NCI-H2171 (cell line): ENCODE results near the gene VEGFA.

Source experiments
- DNase-seq: peaks from one replicate; lab custom pipeline; 2025; lab: John Stamatoyannopoulos, UW

The VEGFA gene

DNA sequence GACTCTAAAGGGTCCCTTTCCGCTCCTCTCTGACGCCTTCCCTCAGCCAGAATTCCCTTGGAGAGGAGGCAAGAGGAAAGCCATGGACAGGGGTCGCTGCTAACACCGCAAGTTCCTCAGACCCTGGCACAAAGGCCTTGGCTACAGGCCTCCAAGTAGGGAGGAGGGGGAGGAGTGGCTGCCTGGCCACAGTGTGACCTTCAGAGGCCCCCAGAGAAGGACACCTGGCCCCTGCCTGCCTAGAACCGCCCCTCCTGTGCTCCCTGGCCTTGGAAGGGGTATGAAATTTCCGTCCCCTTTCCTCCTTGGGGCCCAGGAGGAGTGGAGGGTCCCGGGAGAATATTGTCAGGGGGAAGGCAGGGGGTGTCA, 2.7 kb downstream of the VEGFA start:
- no peak for DNase-seq

DNA sequence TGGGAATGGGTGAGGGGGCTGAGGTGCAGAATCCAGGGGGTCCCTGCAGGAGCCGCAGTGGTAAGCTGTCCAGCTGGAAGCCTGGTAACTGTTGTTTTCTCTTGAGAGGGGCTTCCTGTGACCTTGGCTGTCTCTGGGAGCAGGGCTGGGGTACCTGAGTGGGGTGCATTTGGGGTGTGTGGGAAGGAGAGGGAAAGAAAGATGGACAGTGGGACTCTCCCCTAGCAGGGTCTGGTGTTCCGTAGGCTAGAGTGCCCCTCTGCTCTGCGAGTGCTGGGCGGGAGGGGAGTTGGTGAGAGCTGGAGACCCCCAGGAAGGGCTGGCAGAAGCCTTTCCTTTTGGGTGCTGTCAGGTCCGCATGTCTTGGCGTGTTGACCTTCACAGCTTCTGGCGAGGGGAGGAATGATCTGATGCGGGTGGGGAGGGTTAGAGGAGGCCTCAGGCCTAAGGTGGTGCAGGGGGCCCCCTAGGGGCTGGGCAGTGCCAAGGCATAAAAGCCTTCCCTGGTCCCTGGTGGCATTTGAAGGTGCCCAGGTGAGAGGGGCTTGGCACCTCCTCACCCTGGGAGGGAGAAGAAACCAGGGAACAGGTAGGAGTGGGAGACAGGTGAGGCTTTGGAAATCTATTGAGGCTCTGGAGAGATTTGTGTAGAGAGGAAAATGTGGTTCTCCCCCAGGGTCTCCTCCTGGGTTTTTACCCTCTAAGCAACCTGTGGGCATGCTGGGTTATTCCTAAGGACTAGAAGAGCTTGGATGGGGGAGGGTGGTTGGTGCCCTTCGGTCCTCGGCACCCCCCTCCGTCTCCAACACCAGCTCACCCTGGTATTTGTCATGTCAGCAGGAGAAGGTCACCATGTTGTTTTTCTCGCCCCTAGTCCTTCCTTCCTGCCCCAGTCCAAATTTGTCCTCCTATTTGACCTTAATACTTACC, 3.3 kb downstream of the VEGFA start:
- no peak for DNase-seq

DNA sequence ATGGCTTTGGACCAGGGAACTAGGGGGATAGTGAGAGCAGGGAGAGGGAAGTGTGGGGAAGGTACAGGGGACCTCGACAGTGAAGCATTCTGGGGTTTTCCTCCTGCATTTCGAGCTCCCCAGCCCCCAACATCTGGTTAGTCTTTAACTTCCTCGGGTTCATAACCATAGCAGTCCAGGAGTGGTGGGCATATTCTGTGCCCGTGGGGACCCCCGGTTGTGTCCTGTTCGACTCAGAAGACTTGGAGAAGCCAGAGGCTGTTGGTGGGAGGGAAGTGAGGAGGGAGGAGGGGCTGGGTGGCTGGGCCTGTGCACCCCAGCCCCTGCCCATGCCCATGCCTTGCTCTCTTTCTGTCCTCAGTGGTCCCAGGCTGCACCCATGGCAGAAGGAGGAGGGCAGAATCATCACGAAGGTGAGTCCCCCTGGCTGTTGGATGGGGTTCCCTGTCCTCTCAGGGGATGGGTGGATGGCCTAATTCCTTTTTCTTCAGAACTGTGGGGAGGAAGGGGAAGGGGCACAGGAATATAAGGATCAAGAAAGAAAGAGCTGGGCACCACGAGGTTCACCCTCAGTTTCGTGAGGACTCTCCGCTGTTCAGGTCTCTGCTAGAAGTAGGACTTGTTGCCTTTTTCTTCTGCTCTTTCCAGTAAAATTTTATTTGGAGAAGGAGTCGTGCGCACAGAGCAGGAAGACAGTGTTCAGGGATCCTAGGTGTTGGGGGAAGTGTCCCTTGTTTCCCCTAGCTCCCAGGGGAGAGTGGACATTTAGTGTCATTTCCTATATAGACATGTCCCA, 4.2 kb downstream of the VEGFA start:
- DNase-seq: no peak

DNA sequence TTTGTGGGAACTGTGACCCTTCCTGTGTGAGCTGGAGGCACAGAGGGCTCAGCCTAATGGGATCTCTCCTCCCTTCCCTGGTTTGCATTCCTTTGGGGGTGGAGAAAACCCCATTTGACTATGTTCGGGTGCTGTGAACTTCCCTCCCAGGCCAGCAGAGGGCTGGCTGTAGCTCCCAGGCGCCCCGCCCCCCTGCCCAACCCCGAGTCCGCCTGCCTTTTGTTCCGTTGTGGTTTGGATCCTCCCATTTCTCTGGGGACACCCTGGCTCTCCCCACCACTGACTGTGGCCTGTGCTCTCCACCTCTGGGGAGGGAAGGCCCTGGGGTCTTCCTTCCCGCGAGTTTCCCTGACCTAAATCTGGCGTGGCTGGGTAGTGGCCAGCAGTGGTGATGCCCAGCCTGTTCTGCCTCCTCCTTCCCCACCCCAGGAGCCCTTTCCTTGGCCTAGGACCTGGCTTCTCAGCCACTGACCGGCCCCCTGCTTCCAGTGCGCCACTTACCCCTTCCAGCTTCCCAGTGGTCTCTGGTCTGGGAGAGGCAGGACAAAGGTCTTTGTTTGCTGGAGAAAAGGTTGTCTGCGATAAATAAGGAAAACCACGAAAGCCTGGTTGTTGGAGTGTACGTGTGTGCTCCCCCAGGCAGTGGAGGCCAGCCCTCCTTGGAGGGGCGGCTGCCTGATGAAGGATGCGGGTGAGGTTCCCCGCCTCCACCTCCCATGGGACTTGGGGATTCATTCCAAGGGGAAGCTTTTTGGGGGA, 4.9 kb downstream of the VEGFA start:
- no peak for DNase-seq

DNA sequence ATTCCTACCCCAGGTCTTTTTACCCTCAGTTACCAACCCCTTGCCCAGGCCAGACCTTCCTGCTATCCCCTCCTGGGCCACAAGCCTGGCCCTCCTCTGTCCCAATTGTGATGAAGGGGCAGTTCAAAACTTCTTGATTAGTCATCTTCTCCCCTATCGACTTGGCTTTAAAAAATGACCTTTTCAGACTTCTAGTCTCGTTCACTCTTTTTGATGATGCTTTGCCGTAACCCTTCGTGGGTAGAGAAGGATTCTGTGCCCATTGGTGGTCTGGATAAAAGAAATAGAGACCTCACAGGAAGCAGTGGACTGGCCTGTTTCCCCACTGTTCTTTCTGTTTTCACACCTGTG, 5.5 kb downstream of the VEGFA start:
- no peak for DNase-seq

DNA sequence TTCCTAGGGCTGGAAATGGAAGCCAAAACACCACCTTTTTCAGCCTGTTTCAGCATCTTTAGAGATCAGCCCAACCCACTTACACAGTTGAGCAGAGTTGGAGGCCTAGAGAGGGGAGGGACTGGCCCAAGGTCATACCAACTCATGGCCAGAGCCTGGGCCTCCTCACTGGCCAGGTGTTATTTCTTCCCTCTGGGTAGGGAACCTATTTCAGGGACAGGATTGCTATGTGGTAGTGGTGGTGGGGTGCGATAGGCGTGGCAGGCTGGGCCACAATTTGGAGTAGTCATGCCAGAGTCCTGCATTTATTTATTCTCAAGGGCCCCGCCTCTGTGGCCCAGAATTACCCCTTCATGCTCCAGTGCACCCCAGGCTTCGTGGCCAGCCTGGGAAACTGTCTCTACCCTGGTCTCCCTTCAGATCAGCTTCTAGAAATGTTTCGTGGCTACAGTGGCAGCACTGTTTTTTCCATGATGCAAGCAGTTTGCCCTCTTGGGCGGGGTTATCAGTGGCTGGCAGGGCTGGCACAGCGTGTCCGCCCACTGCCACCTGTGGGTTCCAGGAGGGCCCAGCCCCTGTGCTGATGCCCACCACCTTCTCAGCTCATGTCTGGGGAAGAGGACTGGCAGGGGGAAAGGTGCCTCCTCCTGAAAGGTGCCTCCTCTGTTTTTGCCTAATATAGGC, 6.2 kb downstream of the VEGFA start:
- no peak for DNase-seq

DNA sequence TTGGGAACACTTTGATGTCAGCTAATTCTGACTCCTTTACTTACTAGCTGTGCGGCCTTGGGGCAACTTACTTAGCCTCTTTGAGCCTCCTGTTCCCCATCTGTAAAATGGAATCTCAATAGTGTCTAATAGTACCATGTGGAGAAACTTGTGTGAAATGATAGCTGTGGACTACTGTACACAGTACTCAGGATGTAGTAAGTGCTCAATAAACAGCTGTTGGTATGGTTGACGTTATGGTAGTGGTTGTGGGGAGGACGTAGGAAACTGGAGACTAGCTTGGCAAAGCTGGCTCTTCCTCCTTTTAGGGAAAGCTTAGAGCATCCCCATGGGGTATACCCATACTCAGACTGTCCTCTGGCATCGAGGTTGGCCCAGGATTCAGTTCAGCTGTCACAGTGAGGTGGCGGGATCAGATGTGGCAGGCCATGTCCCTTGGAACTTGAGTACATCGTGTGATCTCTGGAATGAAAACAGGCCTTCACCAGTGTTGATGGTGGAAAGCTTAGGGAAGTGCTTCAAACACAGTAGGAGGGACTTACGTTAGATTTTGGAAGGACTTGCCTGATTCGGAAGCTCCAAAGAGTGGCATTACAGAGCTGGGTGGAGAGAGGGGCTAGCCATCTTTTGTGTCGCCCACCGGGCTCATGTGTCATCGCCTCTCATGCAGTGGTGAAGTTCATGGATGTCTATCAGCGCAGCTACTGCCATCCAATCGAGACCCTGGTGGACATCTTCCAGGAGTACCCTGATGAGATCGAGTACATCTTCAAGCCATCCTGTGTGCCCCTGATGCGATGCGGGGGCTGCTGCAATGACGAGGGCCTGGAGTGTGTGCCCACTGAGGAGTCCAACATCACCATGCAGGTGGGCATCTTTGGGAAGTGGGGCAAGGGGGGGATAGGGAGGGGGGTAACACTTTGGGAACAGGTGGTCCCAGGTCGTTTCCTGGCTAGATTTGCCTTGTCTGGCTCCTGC, 7.1 kb downstream of the VEGFA start:
- no peak for DNase-seq

DNA sequence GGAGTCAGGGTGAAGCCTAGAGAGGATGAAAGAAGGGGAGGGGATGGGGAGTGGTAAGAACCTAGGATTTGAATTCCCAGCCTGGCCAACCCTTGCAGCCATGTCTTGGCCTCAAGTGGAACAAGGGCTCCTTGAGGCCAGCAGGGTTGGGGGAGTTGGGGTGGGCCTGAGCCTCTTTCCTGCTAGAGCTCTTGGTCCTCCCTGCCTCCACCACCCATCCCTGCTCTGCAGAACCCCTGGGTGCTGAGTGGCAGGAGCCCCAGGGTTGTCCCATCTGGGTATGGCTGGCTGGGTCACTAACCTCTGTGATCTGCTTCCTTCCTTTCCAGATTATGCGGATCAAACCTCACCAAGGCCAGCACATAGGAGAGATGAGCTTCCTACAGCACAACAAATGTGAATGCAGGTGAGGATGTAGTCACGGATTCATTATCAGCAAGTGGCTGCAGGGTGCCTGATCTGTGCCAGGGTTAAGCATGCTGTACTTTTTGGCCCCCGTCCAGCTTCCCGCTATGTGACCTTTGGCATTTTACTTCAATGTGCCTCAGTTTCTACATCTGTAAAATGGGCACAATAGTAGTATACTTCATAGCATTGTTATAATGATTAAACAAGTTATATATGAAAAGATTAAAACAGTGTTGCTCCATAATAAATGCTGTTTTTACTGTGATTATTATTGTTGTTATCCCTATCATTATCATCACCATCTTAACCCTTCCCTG, 8.3 kb downstream of the VEGFA start:
- no peak for DNase-seq

DNA sequence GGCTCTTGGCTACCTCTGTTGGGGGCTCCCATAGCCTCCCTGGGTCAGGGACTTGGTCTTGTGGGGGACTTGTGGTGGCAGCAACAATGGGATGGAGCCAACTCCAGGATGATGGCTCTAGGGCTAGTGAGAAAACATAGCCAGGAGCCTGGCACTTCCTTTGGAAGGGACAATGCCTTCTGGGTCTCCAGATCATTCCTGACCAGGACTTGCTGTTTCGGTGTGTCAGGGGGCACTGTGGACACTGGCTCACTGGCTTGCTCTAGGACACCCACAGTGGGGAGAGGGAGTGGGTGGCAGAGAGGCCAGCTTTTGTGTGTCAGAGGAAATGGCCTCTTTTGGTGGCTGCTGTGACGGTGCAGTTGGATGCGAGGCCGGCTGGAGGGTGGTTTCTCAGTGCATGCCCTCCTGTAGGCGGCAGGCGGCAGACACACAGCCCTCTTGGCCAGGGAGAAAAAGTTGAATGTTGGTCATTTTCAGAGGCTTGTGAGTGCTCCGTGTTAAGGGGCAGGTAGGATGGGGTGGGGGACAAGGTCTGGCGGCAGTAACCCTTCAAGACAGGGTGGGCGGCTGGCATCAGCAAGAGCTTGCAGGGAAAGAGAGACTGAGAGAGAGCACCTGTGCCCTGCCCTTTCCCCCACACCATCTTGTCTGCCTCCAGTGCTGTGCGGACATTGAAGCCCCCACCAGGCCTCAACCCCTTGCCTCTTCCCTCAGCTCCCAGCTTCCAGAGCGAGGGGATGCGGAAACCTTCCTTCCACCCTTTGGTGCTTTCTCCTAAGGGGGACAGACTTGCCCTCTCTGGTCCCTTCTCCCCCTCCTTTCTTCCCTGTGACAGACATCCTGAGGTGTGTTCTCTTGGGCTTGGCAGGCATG, 9.2 kb downstream of the VEGFA start:
- no peak for DNase-seq

DNA sequence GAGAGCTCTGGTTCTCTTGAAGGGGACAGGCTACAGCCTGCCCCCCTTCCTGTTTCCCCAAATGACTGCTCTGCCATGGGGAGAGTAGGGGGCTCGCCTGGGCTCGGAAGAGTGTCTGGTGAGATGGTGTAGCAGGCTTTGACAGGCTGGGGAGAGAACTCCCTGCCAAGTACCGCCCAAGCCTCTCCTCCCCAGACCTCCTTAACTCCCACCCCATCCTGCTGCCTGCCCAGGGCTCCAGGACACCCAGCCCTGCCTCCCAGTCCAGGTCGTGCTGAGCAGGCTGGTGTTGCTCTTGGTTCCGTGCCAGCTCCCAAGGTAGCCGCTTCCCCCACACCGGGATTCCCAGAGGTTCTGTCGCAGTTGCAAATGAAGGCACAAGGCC, 9.8 kb downstream of the VEGFA start:
- no peak for DNase-seq

DNA sequence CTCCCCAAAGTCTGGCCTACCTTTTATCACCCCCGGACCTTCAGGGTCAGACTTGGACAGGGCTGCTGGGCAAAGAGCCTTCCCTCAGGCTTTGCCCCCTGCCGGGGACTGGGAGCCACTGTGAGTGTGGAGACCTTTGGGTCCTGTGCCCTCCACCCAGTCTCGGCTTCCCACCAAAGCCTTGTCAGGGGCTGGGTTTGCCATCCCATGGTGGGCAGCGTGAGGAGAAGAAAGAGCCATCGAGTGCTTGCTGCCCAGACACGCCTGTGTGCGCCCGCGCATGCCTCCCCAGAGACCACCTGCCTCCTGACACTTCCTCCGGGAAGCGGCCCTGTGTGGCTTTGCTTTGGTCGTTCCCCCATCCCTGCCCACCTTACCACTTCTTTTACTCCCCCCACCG, 10.3 kb downstream of the VEGFA start:
- no peak for DNase-seq

DNA sequence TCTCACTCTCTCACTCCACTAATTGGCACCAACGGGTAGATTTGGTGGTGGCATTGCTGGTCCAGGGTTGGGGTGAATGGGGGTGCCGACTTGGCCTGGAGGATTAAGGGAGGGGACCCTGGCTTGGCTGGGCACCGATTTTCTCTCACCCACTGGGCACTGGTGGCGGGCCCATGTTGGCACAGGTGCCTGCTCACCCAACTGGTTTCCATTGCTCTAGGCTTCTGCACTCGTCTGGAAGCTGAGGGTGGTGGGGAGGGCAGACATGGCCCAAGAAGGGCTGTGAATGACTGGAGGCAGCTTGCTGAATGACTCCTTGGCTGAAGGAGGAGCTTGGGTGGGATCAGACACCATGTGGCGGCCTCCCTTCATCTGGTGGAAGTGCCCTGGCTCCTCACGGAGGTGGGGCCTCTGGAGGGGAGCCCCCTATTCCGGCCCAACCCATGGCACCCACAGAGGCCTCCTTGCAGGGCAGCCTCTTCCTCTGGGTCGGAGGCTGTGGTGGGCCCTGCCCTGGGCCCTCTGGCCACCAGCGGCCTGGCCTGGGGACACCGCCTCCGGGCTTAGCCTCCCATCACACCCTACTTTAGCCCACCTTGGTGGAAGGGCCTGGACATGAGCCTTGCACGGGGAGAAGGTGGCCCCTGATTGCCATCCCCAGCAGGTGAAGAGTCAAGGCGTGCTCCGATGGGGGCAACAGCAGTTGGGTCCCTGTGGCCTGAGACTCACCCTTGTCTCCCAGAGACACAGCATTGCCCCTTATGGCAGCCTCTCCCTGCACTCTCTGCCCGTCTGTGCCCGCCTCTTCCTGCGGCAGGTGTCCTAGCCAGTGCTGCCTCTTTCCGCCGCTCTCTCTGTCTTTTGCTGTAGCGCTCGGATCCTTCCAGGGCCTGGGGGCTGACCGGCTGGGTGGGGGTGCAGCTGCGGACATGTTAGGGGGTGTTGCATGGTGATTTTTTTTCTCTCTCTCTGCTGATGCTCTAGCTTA, 11.2 kb downstream of the VEGFA start:
- no peak for DNase-seq

DNA sequence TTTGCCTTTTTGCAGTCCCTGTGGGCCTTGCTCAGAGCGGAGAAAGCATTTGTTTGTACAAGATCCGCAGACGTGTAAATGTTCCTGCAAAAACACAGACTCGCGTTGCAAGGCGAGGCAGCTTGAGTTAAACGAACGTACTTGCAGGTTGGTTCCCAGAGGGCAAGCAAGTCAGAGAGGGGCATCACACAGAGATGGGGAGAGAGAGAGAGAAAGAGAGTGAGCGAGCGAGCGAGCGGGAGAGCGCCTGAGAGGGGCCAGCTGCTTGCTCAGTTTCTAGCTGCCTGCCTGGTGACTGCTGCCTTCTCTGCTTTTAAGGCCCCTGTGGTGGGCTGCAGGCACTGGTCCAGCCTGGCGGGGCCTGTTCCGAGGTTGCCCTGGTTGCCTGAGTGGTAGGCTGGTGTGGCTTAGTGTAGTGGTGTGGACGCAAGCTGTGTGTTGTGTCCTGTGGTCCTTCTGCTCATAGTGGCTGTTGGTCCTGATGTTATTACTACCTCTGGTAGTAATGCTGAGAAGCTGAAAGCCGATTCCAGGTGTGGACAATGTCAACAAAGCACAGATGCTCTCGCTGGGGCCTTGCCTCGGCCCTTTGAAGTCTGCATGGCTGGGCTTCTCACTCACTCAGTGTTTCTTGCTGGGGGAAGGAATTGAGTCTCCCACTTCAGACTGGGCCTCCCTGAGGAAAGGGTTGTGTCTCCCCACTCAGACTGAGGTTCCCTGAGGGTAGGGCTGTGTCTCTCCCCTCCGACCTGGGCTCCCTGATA, 12.1 kb downstream of the VEGFA start:
- DNase-seq: no peak

DNA sequence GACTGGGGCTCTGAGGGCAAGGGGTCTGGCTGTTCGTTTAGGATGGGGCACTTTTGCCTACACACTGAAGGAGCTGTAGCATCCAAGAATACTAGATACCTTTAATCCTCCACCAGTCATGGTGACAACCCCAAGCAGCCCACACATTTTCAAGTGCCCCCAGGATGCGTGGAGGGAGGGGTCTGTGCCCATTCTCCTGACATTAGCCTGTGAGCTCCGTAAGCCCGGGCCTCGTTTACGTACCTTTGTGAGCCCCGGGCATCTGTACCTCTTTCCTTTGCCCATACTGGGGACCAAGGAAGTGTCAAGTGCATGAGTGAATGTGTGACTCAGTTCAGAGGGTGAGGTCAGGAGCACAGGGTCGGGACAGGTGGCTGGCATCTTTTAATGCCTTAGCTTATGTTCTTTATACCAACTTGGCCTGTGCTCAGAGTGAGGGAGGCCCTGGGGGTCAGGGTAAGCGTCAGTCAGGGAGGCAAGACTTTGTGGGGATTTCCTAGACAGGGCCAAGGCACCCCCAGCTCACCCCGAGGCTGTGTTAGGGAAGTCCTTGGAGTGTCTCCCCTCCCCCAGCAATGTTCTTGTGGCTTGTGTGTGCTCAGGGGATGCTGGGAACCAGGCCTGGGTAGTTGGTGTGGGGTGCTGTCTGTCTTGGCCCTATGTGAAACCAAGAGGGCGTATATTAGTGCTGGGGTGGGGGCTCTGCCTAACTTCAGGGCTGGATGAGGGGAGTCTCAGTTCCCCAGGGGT, 12.9 kb downstream of the VEGFA start:
- no peak for DNase-seq

DNA sequence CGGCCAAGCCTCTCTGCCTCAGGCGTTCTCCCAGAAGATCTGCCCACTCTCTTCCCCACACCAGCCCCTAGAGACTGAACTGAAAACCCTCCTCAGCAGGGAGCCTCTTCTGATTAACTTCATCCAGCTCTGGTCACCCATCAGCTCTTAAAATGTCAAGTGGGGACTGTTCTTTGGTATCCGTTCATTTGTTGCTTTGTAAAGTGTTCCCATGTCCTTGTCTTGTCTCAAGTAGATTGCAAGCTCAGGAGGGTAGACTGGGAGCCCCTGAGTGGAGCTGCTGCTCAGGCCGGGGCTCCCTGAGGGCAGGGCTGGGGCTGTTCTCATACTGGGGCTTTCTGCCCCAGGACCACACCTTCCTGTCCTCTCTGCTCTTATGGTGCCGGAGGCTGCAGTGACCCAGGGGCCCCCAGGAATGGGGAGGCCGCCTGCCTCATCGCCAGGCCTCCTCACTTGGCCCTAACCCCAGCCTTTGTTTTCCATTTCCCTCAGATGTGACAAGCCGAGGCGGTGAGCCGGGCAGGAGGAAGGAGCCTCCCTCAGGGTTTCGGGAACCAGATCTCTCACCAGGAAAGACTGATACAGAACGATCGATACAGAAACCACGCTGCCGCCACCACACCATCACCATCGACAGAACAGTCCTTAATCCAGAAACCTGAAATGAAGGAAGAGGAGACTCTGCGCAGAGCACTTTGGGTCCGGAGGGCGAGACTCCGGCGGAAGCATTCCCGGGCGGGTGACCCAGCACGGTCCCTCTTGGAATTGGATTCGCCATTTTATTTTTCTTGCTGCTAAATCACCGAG, 14.2 kb downstream of the VEGFA start:
- DNase-seq: no peak
